Stomach (tissue), 19 donors: ENCODE results near the gene RGS8. TPM values are rescaled to one million over a fixed set of nuclear protein-coding genes. Genes with fewer than 3 reads are reported as not detected.
A peak's percentile ranks its signal among the peaks of the same experiment; 100 is the strongest.

Source experiments
- DNase-seq, 2 donors: peaks; one replicate each; pipeline versions ENCODE4 v3.0.0 to v3.0.0-alpha.2; 2013 to 2019
- H3K27ac ChIP-seq, 5 donors: fragments of 200-600 bp in 4 of 5; sonication (generic) in 4 of 5; one replicate each; pipeline ENCODE4 v1.5.1; 2013 to 2019; ENCODE audit warnings: mild to moderate bottlenecking in 1 of 5, moderate library complexity in 1 of 5
- H3K27me3 ChIP-seq, 3 donors: fragments of 200-600 bp; sonication (generic); one replicate each; pipeline ENCODE4 v1.5.1; 2017 to 2019; ENCODE audit warnings: mixed run types in 1 of 3
- H3K36me3 ChIP-seq, 4 donors: fragments of 200-600 bp; sonication (generic); 1 replicate in 3 of 4; 2 replicates in 1 of 4; pipeline ENCODE4 v1.5.1; 2016 to 2019
- H3K4me1 ChIP-seq, 4 donors: fragments of 200-600 bp; sonication (generic); one replicate each; pipeline ENCODE4 v1.5.1; 2016 to 2019
- H3K4me3 ChIP-seq, 4 donors: fragments of 200-600 bp; sonication (generic) in 3 of 4; one replicate each; pipeline ENCODE4 v1.5.1; 2016 to 2019; ENCODE audit warnings: mild to moderate bottlenecking in 1 of 4
- H3K9me3 ChIP-seq, 4 donors: fragments of 200-600 bp; sonication (generic); one replicate each; pipeline ENCODE4 v1.5.1; 2016 to 2019
- EP300 ChIP-seq: sonication (generic); formaldehyde crosslinking; IDR thresholded peaks from one replicate; pipeline ENCODE4 v1.6.1; 2017; ENCODE audit warnings: antibody characterized with exemption
- POLR2A ChIP-seq, 4 donors: fragments of 450-650 bp; IDR thresholded peaks; one replicate each; pipeline ENCODE4 v1.6.1; 2016; ENCODE audit warnings: antibody characterized with exemption in 4 of 4, control low read depth in 2 of 4, mild to moderate bottlenecking in 1 of 4, moderate library complexity in 1 of 4
- POLR2AphosphoS5 ChIP-seq, 3 donors: sonication (generic); formaldehyde crosslinking; IDR thresholded peaks; one replicate each; pipeline ENCODE4 v1.6.1; 2016; ENCODE audit warnings: antibody characterized with exemption in 3 of 3
- WGBS, 5 donors: extraction: QIAGEN DNeasy Blood & Tissue Kit in 3 of 5; methylation state at CpG; one replicate each; pipeline versions ENCODE4 v1.1.5 to v1.1.7; 2013 to 2018; 5-methylcytosine and 5-hydroxymethylcytosine counted together
- intact Hi-C: fragments of 100-400 bp; cut with DNase I; formaldehyde crosslinking; loops from one replicate; pipeline ENCODE4 v1.15.1; 2023; ENCODE audit warnings: low total_unique reads
- long read RNA-seq, 10 donors: transcript quantifications; one replicate each; lab custom pipeline, GENCODE V29; 2026
- polyA plus RNA-seq, 3 donors: library from polyadenylated mRNA; stranded (reverse); fragments of 200-250 nt; gene quantifications; one replicate each; pipeline ENCODE4 v1.2.3, GENCODE V29; 2013
- total RNA-seq, 5 donors: library from RNA; depleted of rRNA; stranded (reverse); fragments of >200 nt; gene quantifications; one replicate each; pipeline versions ENCODE4 v1.1.0 to v1.2.3, GENCODE V29; 2014 to 2016
- TF ChIP-seq, protein P1 (sequence below), 7 experiments: fragments of 450-650 bp in 4 of 7; fragments of 200-600 bp in 3 of 7; sonication (generic) in 3 of 7; IDR thresholded peaks; one replicate each; pipeline ENCODE4 v1.5.1; 2016 to 2019; ENCODE audit warnings: antibody characterized with exemption in 7 of 7, control low read depth in 2 of 7, mild to moderate bottlenecking in 1 of 7
- donor health status: healthy with polysubstance abuse.
- donor health status: Bipolar disorder and iron deficiency.
- donor health status: healthy.

RGS8 gene, protein sequence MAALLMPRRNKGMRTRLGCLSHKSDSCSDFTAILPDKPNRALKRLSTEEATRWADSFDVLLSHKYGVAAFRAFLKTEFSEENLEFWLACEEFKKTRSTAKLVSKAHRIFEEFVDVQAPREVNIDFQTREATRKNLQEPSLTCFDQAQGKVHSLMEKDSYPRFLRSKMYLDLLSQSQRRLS
- not detected for total RNA-seq
- not detected for polyA plus RNA-seq
- long read RNA-seq, donor 1 = 0 reads
- long read RNA-seq, donor 2 = 0 reads
- long read RNA-seq, donor 3 = 0 reads
- long read RNA-seq, donor 4 = 0 reads
- long read RNA-seq, donor 5 = 0 reads
- long read RNA-seq, donor 6 = 0 reads
- long read RNA-seq, donor 7 = 0 reads
- long read RNA-seq, donor 8 = 0 reads
- long read RNA-seq, donor 9 = 0 reads
- long read RNA-seq, donor 10 = 0 reads

DNA sequence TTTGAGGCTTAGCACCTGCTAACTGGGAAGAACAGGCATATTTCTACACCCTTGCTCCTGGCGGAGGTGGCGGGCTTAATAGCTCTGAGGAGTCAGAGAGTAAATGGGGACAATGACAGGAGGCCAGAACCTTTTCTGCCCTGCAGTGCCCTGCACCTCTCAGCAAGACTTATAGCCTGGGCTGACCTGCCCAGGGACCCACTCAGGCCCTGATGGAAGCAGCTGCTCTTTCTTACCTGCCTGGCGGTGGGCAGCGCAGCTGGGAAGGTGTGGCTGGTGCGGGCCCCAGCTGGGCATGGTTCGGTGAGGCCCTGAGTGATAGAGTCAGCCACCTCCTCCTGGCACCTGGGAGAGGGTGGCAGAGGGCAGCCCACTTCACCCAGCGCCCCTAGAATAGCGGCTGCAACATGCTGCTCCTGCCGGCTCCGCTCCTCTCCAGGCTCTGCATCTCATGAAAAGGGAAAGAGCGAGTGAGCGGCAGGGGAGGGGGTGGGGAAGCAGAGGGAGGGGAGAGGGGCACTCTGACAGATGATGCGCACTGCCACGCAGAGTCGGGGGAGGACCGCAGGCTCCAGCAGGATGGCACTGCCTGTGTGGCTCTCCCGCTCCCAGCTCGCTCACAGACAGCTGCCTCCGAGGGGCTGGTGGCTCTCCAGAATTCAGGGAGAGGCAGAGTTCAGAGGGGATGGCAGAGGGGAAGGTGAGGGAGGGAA lies at the start of gene RGS8:
Gene RGS8, minus strand, starts transcription at position 472 of the 713 bp plus-strand sequence. CDS start 14,938 bp downstream, outside the sequence.
- H3K4me3 ChIP-seq = no peak within 1 kb of the TSS
- TF ChIP-seq POLR2AphosphoS5 (IDR thresholded peaks at IDR 0.05) = no peak
- TF ChIP-seq, protein P1, sequence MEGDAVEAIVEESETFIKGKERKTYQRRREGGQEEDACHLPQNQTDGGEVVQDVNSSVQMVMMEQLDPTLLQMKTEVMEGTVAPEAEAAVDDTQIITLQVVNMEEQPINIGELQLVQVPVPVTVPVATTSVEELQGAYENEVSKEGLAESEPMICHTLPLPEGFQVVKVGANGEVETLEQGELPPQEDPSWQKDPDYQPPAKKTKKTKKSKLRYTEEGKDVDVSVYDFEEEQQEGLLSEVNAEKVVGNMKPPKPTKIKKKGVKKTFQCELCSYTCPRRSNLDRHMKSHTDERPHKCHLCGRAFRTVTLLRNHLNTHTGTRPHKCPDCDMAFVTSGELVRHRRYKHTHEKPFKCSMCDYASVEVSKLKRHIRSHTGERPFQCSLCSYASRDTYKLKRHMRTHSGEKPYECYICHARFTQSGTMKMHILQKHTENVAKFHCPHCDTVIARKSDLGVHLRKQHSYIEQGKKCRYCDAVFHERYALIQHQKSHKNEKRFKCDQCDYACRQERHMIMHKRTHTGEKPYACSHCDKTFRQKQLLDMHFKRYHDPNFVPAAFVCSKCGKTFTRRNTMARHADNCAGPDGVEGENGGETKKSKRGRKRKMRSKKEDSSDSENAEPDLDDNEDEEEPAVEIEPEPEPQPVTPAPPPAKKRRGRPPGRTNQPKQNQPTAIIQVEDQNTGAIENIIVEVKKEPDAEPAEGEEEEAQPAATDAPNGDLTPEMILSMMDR (IDR thresholded peaks at IDR 0.05) = no peak
- TF ChIP-seq POLR2A (IDR thresholded peaks at IDR 0.05) = no peak
- TF ChIP-seq EP300 = no peak
- 66 to 83% (median 71%) methylated on average over 17 to 19 of the region's 19 CpGs for WGBS, 5 donors
- H3K27me3 ChIP-seq = peaks cover 0 to 15% (median 0%) of the 10 kb centered on the region in 3 donors
- peaks cover 0 to 15% (median 8%) of the 10 kb centered on the region in 4 donors for H3K4me1 ChIP-seq
- intact Hi-C loops = no loop called here
- H3K27ac ChIP-seq = no peak within 1 kb of the TSS
- H3K36me3 ChIP-seq = no peaks in the 10 kb centered on the region
- peak in 1 of 2 donors; percentile 16 for DNase-seq
- H3K9me3 ChIP-seq = no peaks in the 10 kb centered on the region

DNA sequence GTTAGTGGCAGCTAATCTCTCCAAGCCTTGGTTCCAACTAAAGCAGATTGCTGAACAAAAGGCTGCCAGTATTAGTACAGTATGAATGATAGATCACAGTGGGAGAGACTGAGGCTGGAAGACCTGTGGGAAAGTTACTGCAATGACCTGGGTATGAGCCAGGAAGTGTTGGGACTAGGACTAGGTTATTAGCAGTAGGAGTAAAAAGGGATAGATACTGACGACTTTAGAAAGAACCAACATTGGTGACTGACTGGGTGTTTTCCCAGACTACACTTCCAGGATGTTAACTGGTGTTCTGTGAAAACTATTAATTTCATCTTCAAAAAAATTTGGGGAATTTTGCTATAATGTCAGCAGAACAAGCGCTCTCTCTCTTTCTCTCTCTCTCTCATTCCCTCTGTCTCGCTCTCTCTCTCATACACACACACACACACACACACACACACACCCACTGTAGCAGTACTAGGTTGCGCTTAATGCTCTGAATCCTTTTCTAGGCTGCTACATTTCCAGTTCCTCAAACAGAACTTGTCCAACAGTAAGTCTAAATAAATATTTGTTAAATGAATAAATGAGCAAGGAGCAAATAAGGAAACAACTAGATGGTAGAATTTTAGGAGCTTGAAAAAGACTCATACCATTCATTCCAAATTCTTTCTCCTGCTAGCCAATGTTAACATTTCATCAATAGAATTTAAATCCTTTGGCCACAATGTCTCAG lies 47.6 kb upstream of the RGS8 start:
- 33 to 53% (median 42%) methylated on average over 4 of the region's 4 CpGs for WGBS, 5 donors
- no peak for TF ChIP-seq POLR2AphosphoS5 (IDR thresholded peaks at IDR 0.05)
- TF ChIP-seq, protein P1 (IDR thresholded peaks at IDR 0.05) = no peak
- TF ChIP-seq POLR2A (IDR thresholded peaks at IDR 0.05) = no peak
- TF ChIP-seq EP300 = no peak
- H3K36me3 ChIP-seq = no peaks in the 10 kb centered on the region

DNA sequence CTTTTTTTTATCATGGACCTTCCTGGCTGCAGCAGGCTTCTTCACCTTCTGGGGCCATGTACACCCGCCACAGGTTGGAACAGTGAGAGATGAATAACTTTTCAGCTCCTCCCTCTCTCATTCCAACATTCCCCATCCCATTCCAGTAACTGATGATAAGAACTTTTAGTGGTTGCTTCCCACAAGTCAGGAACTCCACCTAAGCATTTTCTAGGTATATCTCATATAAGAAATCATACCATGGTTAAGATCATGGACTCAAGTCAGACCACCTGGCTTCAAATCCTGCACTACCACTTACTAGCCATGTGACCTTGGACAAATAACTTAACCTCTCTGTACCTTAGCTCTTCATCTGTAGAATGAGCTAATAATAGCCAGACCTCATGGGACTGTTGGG lies 42.5 kb upstream of the RGS8 start:
- TF ChIP-seq POLR2AphosphoS5 (IDR thresholded peaks at IDR 0.05) (no peak), POLR2A (IDR thresholded peaks at IDR 0.05) (no peak)
- 80 to 100% (median 92%) methylated on average over 1 of the region's 1 CpG for WGBS, 5 donors
- H3K27me3 ChIP-seq = no peaks in the 10 kb centered on the region
- no peak overlapping the region for H3K27ac ChIP-seq
- peaks cover 0 to 4% (median 2%) of the 10 kb centered on the region in 4 donors for H3K4me1 ChIP-seq
- intact Hi-C loops = no loop called here
- no peak for DNase-seq
- no peaks in the 10 kb centered on the region for H3K36me3 ChIP-seq
- H3K9me3 ChIP-seq = no peaks in the 10 kb centered on the region
- no peak overlapping the region for H3K4me3 ChIP-seq

More for the DNA sequence above, 47.6 kb upstream of the RGS8 start:
- peaks cover 0 to 10% (median 7%) of the 10 kb centered on the region in 4 donors for H3K4me1 ChIP-seq
- no peak overlapping the region for H3K27ac ChIP-seq
- DNase-seq = no peak
- H3K4me3 ChIP-seq = no peak overlapping the region
- no peaks in the 10 kb centered on the region for H3K27me3 ChIP-seq
- H3K9me3 ChIP-seq = no peaks in the 10 kb centered on the region
- intact Hi-C loops = no loop called here

DNA sequence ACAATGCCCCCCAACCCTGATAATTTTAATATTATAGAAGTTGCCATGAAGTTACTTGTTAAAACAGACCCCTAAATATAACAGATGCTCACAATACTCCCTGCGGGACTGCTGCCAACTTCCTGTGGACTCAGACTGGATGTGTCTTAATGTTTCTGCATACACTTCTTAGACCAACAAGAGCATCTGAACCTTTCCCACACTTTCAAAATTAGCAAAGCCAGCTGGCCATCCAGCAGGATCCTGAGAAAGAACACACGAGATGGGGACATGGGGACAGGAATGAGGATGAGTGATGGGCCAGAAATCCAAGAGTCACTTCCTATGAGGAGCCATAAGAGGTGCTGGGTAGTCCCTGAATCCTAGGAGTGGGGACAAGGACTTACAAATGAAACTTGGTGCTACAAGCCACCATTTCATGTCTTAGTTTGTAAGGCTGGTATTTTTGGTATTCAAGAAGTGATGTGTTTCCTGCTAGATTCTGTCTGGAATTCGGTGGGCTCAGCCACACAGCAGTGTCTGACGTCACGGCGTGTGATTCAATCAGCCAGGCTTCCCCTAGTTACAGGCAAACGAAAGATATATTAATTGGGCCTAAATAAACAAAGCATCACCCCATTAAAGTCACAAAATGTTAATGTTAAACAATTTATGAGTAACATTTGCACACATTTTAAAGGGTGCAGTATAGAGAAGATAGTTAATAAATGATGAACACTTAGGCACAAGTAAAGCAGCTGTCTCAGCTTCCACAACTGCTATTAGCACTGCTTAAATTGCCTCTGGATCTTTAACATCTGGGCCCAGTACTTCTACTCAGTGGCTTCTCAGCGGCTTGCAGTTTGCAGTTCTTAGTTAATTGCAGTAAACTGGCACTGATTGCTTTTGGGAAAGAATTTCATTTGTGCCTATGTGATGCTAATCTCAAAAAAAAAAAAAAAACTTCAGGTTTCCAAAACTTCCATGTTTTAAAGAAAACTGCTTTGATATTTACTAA lies 41.2 kb upstream of the RGS8 start:
- no peaks in the 10 kb centered on the region for H3K9me3 ChIP-seq
- no peaks in the 10 kb centered on the region for H3K27me3 ChIP-seq
- DNase-seq = peak in 1 of 2 donors; percentile 63
- intact Hi-C loops = no loop called here
- no peaks in the 10 kb centered on the region for H3K36me3 ChIP-seq
- H3K27ac ChIP-seq = no peak overlapping the region
- 70 to 77% (median 73%) methylated on average over 8 of the region's 8 CpGs for WGBS, 5 donors
- no peaks in the 10 kb centered on the region for H3K4me1 ChIP-seq
- no peak for TF ChIP-seq EP300
- TF ChIP-seq, protein P1 (IDR thresholded peaks at IDR 0.05) = no peak
- no peak for TF ChIP-seq POLR2AphosphoS5 (IDR thresholded peaks at IDR 0.05)
- no peak for TF ChIP-seq POLR2A (IDR thresholded peaks at IDR 0.05)
- no peak overlapping the region for H3K4me3 ChIP-seq
